NCI-H460 (cell line): Measurements from ENCODE around the gene C5orf63. TPM values are rescaled to one million over a fixed set of nuclear protein-coding genes. Genes with fewer than 3 reads are reported as not detected.
"Not testable (repeated sequence)": the region's sequence is repeated elsewhere in the genome, so short reads cannot be mapped to it uniquely, and the experiment has no call there.

Experiments
- DNase-seq: peaks from one replicate; pipeline ENCODE4 v3.0.0-alpha.2; 2016; ENCODE audit warnings: low read depth; ENCODE audit errors: extremely low read depth
- total RNA-seq: library from RNA; depleted of rRNA; stranded (reverse); fragments of >200 nt; shearing (Covaris generic); gene quantifications from 2 replicates; pipeline ENCODE4 v1.2.3, GENCODE V29; 2014

C5orf63 gene
- total RNA-seq, 1 experiment from 2014 or later, result 12.2 TPM

DNA sequence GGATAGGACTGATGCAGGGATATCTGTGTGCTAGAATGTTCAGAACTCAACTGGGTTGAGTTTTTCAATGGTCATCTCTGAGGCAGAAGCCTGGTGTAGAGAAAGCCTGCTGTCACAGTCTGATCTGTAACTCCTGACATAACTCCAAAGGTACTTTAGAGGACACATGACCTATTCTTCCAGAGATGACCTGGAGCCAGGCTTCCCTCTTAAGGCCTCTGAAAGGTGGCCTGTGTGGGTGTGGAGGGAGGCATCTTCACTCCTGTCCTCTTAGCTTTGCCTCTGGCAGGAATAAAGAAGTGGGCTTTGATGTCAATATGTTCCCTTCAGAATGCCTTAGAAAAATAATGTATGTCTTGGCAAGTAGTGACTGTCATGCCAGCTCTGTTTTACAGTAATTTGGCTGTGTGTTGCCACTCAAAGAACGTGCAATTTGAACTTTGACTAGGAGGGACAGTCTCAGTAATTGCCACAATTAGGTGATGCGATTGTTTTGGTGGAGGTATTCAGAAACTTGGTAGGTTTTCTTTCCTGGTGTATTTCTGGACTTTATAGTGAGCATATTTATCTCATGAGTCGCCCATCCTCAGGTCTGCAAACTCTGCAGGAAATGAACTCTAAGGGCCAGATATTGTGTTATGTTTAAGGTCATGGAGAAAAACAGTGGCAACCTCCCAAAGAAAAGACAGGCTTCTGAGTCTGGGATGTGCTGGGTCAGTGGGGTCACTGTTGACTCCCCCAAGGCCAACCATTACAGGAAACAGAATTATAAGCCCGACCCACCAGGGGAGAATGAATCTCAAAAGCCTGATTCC lies 3.2 kb upstream of the C5orf63 start:
- no peak for DNase-seq

GRCh38 chr5:127074466-127074865 lies 1.2 kb upstream of the C5orf63 start:
- DNase-seq, result no peak

DNA sequence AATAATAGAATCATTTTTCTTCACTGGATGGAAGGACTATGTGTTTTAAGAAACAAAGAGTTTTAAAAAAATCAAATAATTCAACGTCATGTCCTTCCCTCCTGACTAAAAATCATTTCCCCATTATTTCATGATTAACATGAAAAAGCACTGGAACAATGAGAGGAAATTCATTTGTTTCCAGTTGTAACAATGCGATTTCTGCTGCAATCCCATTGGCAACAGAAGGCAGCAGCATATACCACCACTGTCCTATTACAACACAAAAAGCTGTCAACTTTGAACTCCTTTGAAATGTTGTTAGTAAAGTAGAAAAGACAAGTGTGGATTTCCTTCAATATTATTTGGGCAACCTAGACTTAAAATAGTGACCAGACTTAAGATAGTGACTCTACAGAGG lies 3.1 kb downstream of the C5orf63 start:
- DNase-seq, result no peak

- DNase-seq, result no peak
Observed at GRCh38 chr5:127068493-127069214, 4.6 kb downstream of the C5orf63 start.

DNA sequence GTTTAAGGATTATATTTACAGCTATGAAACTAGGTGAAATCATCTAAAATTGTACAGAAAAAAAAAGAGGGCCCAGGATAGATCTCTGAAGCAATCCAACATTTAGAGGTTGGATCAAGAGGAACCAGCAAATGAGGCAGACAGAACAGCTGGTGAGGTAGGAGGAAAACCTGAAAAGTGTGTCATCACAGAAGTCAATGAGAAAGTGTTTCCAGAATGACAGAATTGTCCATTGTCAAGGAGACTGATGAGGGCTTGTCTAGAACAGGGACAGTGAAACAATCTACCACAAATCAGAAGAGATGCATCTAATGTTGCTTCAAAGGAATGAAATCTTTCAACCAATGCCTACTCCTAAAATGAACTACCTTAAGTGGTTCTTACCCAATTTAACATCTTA lies 6.6 kb downstream of the C5orf63 start:
- DNase-seq, result no peak

DNA sequence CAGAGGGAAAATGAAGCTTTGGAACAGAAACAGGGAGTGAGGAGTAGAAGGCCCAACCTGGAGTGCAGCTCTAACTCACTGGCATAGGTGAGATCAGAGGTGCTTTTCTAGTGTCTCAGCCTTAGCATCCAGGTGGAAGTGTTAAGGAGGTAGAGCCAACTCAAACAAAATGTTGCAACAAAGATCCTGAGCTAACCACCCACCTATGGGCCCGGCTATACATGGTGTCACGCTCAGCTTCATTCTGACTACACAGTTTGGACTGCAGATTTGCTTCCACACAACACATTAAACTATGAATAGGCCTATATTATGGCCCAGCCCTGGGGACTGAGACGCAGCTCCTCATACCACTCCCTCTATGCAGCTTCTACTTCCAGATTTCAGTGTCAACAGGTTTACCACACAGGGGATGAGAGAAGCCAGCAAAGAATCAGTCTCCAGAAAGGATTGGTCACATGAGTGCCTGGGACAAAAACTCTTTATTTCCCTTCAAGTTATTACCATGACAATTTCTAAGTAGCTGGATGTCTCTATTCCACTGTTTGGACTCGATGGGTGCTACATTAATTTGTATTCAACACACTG lies 9.0 kb downstream of the C5orf63 start:
- DNase-seq, result no peak

- no peak for DNase-seq
Observed at GRCh38 chr5:127063257-127063913, 9.9 kb downstream of the C5orf63 start.

- DNase-seq, result no peak
Observed at GRCh38 chr5:127061956-127062355, 11.3 kb downstream of the C5orf63 start.

GRCh38 chr5:127061537-127061936 lies 11.8 kb downstream of the C5orf63 start:
- no peak for DNase-seq

- DNase-seq, result no peak
Observed at GRCh38 chr5:127060470-127060985, 12.8 kb downstream of the C5orf63 start.

DNA sequence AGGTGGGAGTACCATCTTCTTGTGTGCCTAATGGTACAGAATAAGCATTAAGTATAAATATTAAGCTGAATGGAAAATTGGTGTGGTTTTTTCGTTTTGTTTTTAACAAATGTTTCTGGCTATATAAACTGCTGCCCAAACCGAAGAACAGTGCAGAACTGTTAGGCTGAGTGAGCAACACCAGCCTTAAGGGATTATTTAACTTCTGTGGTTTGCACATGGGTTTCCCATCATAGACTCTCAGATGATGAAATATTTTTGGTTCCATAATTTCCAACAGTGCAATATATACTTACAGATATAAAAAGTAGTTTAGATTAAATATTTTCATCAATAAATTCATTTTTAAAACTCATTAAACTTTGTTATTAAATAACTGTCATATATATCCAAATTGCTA lies 16.4 kb downstream of the C5orf63 start:
- no peak for DNase-seq

- no peak for DNase-seq
Observed at GRCh38 chr5:127055880-127056653, 17.2 kb downstream of the C5orf63 start.

DNA sequence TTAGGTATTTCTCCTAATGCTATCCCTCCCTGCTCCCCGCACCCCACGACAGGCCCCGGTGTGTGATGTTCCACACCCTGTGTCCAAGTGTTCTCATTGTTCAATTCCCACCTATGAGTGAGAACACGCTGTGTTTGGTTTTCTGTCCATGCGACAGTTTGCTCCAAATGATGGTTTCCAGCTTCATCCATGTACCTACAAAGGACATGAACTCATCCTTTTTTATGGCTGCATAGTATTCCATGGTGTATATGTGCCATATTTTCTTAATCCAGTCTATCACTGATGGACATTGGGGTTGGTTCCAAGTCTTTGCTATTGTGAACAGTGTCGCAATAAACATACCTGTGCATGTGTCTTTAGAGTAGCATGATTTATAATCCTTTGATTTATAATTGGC lies 19.8 kb downstream of the C5orf63 start:
- DNase-seq, result not testable (repeated sequence)

GRCh38 chr5:127053049-127053448 lies 20.3 kb downstream of the C5orf63 start:
- no peak for DNase-seq

- DNase-seq, result no peak
Observed at GRCh38 chr5:127051591-127051990, 21.7 kb downstream of the C5orf63 start.

DNA sequence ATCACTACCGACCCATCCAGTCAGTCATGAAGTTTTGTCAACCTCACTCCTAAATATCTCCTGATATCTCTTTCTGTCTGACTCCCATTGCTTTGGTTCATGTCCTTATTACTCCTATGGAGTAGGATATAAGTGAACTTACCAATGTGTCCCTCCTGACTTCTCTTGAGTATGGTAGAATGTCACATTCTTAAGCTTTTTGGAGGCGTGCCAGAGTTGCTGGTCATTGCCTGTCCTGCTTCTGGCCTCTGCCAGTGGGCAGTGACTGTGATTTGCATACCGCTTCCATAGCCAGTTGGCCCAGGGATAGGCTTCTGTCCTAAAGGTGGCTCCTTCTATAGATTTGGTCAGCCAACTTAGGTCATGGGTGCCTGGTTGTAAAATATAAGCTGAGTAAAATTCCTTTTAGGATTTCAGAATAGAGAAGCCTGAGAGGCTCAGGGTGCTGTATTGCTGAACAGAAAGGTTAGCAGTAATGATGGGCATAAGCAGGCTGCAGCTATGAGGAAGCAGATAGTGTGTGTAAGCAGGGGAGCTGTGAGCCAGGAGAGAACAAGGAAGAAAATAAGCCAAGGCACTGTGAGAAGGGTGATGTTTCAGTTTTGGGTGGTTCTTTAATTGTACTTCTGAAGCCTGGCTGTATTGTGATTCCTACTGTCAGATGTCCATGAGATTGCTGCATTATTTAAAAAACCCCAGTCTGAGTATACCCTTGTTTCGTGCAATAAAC lies 26.8 kb downstream of the C5orf63 start:
- no peak for DNase-seq

DNA sequence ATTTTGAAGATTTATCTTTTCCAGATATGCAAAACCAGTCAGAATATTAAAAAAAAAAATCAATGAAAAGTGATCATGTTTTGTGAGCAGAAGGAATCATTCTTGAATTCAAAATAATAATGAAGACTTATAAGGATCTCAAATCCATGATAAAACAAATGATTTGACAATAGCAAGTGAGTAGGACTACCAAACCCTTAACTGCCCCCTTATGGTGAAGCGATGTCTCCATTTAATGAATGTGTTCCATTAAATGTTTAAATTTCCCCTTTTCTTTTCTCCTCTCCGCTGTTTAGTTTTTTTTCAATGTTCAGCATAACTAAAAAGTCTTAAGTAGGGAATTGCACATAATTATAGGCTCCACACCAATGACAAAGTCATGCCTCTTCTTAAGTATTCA lies 30.7 kb downstream of the C5orf63 start:
- no peak for DNase-seq

DNA sequence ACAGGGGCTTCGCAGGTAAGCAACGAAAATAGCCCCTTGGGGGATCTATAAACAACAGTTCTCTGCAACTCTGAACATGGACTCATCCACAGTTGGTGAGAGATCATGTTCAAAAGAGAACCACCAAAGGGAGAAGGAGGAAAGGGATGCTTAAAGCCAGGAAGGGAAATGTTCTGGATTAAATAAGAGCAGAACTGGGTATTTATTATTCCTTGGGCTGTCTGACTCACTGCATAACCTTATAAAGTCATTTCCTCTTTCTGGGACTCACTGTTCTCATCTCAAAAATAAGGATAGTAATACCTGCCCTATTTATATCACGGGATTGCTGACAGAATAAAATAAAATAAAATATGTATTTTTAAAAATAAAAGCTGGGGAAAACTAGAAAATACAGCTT lies 31.7 kb downstream of the C5orf63 start:
- DNase-seq, result no peak

GRCh38 chr5:127040796-127041520 lies 32.3 kb downstream of the C5orf63 start:
- no peak for DNase-seq
